CD14-positive monocyte (primary cell): ENCODE results near the gene ITGB2. TPM values are rescaled to one million over a fixed set of nuclear protein-coding genes. Genes with fewer than 3 reads are reported as not detected.

Source experiments
- DNase-seq, 3 donors: peaks; one replicate each; pipeline ENCODE4 v3.0.0-alpha.2; 2011 to 2022
- H2AFZ ChIP-seq: 2 replicates; pipeline ENCODE4 v1.6.0; 2012; ENCODE audit warnings: mild to moderate bottlenecking, low read depth, low read length, inconsistent platforms; ENCODE audit not compliant: insufficient read depth, poor library complexity, severe bottlenecking
- H3K27ac ChIP-seq, 2 donors: 1 replicate in 1 of 2; 2 replicates in 1 of 2; pipeline ENCODE4 v1.5.1; 2012 to 2013; ENCODE audit warnings: low read length in 2 of 2, control low read depth in 1 of 2, inconsistent platforms in 1 of 2, low read depth in 1 of 2, mild to moderate bottlenecking in 1 of 2
- H3K27me3 ChIP-seq, 2 donors: one replicate each; pipeline versions ENCODE4 v1.6.0 to v1.6.1; 2011 to 2013; ENCODE audit warnings: low read length in 2 of 2; ENCODE audit not compliant: control insufficient read depth in 2 of 2, insufficient read depth in 2 of 2
- H3K36me3 ChIP-seq, 2 donors: replicated peaks in 1 of 2; 1 replicate in 1 of 2; 2 replicates in 1 of 2; pipeline versions ENCODE4 v1.5.1 to v1.6.1; 2012 to 2013; ENCODE audit warnings: low read length in 2 of 2, control low read depth in 1 of 2, inconsistent platforms in 1 of 2, mild to moderate bottlenecking in 1 of 2; ENCODE audit not compliant: insufficient read depth in 2 of 2, control insufficient read depth in 1 of 2
- H3K4me1 ChIP-seq, 2 donors: 1 replicate in 1 of 2; 2 replicates in 1 of 2; pipeline versions ENCODE4 v1.5.1 to v1.6.1; 2012 to 2013; ENCODE audit warnings: low read length in 2 of 2, control low read depth in 1 of 2, inconsistent platforms in 1 of 2, mild to moderate bottlenecking in 1 of 2, moderate library complexity in 1 of 2; ENCODE audit not compliant: insufficient read depth in 2 of 2, control insufficient read depth in 1 of 2
- H3K4me2 ChIP-seq: replicated peaks from 2 replicates; pipeline ENCODE3; 2012; ENCODE audit warnings: low read length, moderate library complexity, mild to moderate bottlenecking; ENCODE audit not compliant: poor library complexity, severe bottlenecking; ENCODE audit errors: extremely low read depth
- H3K4me3 ChIP-seq, 3 experiments: fragments of 200-600 bp in 1 of 3; sonication (generic) in 1 of 3; replicated peaks in 1 of 3; 1 replicate in 2 of 3; 2 replicates in 1 of 3; pipeline ENCODE4 v1.5.1; 2011 to 2013; ENCODE audit warnings: low read length in 3 of 3, mild to moderate bottlenecking in 3 of 3, control low read depth in 2 of 3, low read depth in 2 of 3, inconsistent platforms in 1 of 3, moderate library complexity in 1 of 3
- H3K79me2 ChIP-seq: 2 replicates; pipeline ENCODE4 v1.6.0; 2012; ENCODE audit warnings: mild to moderate bottlenecking, control low read depth, inconsistent platforms, low read length, moderate library complexity; ENCODE audit not compliant: insufficient read depth
- H3K9ac ChIP-seq: 2 replicates; pipeline ENCODE4 v1.6.0; 2017; ENCODE audit warnings: low read length, mild to moderate bottlenecking; ENCODE audit not compliant: insufficient read depth, poor library complexity, severe bottlenecking
- H3K9me3 ChIP-seq, 2 donors: replicated peaks in 1 of 2; 1 replicate in 1 of 2; 2 replicates in 1 of 2; pipeline versions ENCODE4 v1.5.1 to v1.6.1; 2012 to 2013; ENCODE audit warnings: low read length in 2 of 2, control low read depth in 1 of 2; ENCODE audit not compliant: control insufficient read depth in 1 of 2, insufficient read depth in 1 of 2
- H4K20me1 ChIP-seq: 2 replicates; pipeline ENCODE4 v1.6.0; 2012; ENCODE audit warnings: mild to moderate bottlenecking, low read length, control low read depth, moderate library complexity; ENCODE audit not compliant: insufficient read depth
- H3K27ac Mint-ChIP-seq, 7 donors: one replicate each; pipeline ENCODE4 v1.8.0; 2020; ENCODE audit warnings: mild to moderate bottlenecking in 7 of 7, mixed read lengths in 7 of 7, moderate library complexity in 6 of 7, inconsistent platforms in 2 of 7
- H3K27me3 Mint-ChIP-seq, 3 donors: one replicate each; pipeline ENCODE4 v1.8.0; 2021 to 2022; ENCODE audit warnings: low read depth in 3 of 3, mild to moderate bottlenecking in 3 of 3, mixed read lengths in 3 of 3, moderate library complexity in 3 of 3, inconsistent platforms in 1 of 3
- H3K36me3 Mint-ChIP-seq, 2 donors: one replicate each; pipeline ENCODE4 v1.8.0; 2020; ENCODE audit warnings: mixed read lengths in 2 of 2, inconsistent platforms in 1 of 2, mild to moderate bottlenecking in 1 of 2
- H3K4me1 Mint-ChIP-seq: one replicate; pipeline ENCODE4 v1.8.0; 2020; ENCODE audit warnings: mild to moderate bottlenecking, mixed read lengths
- H3K4me3 Mint-ChIP-seq, 2 donors: one replicate each; pipeline ENCODE4 v1.8.0; 2020; ENCODE audit warnings: mild to moderate bottlenecking in 2 of 2, mixed read lengths in 2 of 2, moderate library complexity in 1 of 2
- H3K9me3 Mint-ChIP-seq, 7 donors: one replicate each; pipeline ENCODE4 v1.8.0; 2020 to 2022; ENCODE audit warnings: mixed read lengths in 7 of 7, mild to moderate bottlenecking in 6 of 7, moderate library complexity in 6 of 7, inconsistent platforms in 2 of 7
- WGBS: methylation state at CpG from one replicate; pipeline ENCODE4 v1.1.5; 2013; ENCODE audit warnings: missing lambda C conversion rate; ENCODE audit not compliant: insufficient coverage; 5-methylcytosine and 5-hydroxymethylcytosine counted together
- intact Hi-C, 2 donors: fragments of 100-400 bp; cut with micrococcal nuclease; formaldehyde crosslinking; loops; one replicate each; pipeline versions ENCODE4 v1.15.0 to v1.15.1; 2023
- polyA plus RNA-seq, 3 donors: library from polyadenylated mRNA; depleted of rRNA in 1 of 3; unstranded in 2 of 3; stranded (reverse) in 1 of 3; fragments of 300-500 nt in 2 of 3; fragments of >200 nt in 1 of 3; fragmentation: Illumina TruSeq in 2 of 3; gene quantifications; 1 replicate in 2 of 3; 2 replicates in 1 of 3; pipeline ENCODE4 v1.2.3, GENCODE V29; 2012 to 2021
- TF ChIP-seq, protein P1 (sequence below): fragments of 200-600 bp; IDR thresholded peaks from one replicate; pipeline ENCODE4 v1.8.0; 2022; ENCODE audit warnings: antibody characterized with exemption, mild to moderate bottlenecking

ITGB2 gene
- polyA plus RNA-seq, 3 donors, result 1,470 to 1,628 (median 1,602) TPM

DNA sequence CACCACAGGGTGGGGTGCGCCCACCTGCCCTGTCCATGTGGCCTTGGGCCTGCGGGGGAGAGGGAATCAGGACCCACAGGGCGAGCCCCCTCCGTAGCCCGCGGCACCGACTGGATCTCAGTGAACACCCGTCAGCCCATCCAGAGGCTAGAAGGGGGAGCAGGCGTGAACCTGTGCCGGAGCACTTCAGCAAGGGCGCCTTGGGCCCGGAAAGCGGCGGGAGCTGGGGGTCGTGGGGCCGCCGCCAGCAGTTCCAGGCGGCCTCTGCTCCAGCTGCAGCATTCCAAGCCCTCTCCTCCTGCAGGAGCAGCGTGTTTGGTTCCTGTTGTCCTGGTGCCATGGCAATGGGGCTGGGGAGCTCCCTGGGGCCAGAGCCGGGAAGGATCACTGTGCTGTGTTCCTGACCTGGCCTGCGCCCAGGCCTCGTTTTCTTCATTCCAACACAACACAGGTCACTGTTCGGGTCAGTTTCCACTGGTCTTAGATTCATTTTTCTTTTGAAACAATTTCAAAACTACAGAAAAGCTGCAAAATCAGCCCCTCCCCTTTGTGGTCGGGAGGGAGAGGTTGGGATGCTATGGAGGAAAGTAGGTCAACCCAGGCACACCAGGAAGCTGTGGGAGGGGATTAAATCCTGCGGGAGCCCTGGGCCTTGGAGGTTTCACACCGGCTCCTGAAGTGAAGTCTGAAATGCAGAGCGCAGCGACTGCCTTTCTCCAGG is 37.9 kb upstream of the ITGB2 start:
- Mint-ChIP-seq H3K36me3 (peaks cover 67 to 96% of the 10 kb centered on the region in 2 donors), H3K9me3 (no peaks in the 10 kb centered on the region), H3K27ac (peak overlapping the region in 4 of 7 donors; percentile 33 to 78 (median 67)), H3K4me3 (no peak overlapping the region), H3K4me1 (no peaks in the 10 kb centered on the region), H3K27me3 (peaks cover 0 to 1% (median 0%) of the 10 kb centered on the region in 3 donors)
- Histone ChIP-seq H3K4me3 (no peak overlapping the region), H4K20me1 (peaks cover 3% of the 10 kb centered on the region), H3K27ac (no peak overlapping the region), H3K9me3 (no peaks in the 10 kb centered on the region), H3K36me3 (peaks cover 60 to 79% of the 10 kb centered on the region in 2 donors), H3K4me2 (no peak overlapping the region), H3K4me1 (no peaks in the 10 kb centered on the region), H2AFZ (no peak overlapping the region), H3K9ac (no peak overlapping the region), H3K79me2 (no peaks in the 10 kb centered on the region), H3K27me3 (no peaks in the 10 kb centered on the region)
- TF ChIP-seq, protein P1, sequence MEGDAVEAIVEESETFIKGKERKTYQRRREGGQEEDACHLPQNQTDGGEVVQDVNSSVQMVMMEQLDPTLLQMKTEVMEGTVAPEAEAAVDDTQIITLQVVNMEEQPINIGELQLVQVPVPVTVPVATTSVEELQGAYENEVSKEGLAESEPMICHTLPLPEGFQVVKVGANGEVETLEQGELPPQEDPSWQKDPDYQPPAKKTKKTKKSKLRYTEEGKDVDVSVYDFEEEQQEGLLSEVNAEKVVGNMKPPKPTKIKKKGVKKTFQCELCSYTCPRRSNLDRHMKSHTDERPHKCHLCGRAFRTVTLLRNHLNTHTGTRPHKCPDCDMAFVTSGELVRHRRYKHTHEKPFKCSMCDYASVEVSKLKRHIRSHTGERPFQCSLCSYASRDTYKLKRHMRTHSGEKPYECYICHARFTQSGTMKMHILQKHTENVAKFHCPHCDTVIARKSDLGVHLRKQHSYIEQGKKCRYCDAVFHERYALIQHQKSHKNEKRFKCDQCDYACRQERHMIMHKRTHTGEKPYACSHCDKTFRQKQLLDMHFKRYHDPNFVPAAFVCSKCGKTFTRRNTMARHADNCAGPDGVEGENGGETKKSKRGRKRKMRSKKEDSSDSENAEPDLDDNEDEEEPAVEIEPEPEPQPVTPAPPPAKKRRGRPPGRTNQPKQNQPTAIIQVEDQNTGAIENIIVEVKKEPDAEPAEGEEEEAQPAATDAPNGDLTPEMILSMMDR, result no peak
- DNase-seq, result no peak
- WGBS, result 95% methylated on average over 25 of the region's 28 CpGs
- intact Hi-C loops, result no loop called here

DNA sequence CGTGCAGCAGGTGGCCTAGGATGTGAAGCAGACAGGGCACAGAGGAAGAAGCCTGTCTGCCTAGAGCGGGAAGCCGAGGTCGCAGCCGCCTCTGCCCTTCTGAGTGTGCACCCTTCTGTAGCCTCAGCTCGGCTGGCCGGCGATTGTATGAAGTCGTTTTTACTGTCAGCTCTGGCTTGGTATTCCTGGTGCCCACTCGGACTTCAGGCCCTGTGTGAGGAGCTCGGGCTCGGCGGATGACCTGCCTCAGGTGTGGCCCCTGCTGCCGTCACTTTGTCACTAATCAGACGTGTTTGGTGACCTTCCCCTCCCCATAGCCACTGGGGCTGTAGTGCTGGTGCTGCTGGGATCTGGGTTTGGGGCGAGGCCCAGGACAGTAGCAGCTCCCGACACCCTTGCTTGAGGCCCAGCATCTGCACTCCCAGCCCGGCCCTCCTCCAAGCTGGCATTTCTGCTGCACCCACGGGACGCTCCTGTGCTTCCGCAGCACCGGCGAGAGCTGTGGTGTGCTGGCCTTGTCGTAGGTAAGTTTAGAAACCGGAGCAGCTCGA is 37.3 kb upstream of the ITGB2 start:
- Histone ChIP-seq H3K4me3 (no peak overlapping the region), H2AFZ (no peak overlapping the region), H3K4me1 (no peaks in the 10 kb centered on the region), H3K36me3 (peaks cover 61 to 84% of the 10 kb centered on the region in 2 donors), H3K9ac (no peak overlapping the region), H3K4me2 (no peak overlapping the region), H3K79me2 (no peaks in the 10 kb centered on the region), H3K9me3 (no peaks in the 10 kb centered on the region), H4K20me1 (peaks cover 5% of the 10 kb centered on the region), H3K27me3 (no peaks in the 10 kb centered on the region), H3K27ac (no peak overlapping the region)
- TF ChIP-seq, protein P1, result no peak
- H3K4me1 Mint-ChIP-seq, result no peaks in the 10 kb centered on the region
- no peak overlapping the region for H3K4me3 Mint-ChIP-seq
- H3K36me3 Mint-ChIP-seq, result peaks cover 64 to 92% of the 10 kb centered on the region in 2 donors
- intact Hi-C loops, result no loop called here
- 97% methylated on average over 20 of the region's 26 CpGs for WGBS
- peak overlapping the region in 3 of 7 donors; percentile 36 to 78 (median 67) for H3K27ac Mint-ChIP-seq
- H3K27me3 Mint-ChIP-seq, result no peaks in the 10 kb centered on the region
- no peaks in the 10 kb centered on the region for H3K9me3 Mint-ChIP-seq
- no peak for DNase-seq
